ENCODE data around the gene FBXO22.

DNA sequence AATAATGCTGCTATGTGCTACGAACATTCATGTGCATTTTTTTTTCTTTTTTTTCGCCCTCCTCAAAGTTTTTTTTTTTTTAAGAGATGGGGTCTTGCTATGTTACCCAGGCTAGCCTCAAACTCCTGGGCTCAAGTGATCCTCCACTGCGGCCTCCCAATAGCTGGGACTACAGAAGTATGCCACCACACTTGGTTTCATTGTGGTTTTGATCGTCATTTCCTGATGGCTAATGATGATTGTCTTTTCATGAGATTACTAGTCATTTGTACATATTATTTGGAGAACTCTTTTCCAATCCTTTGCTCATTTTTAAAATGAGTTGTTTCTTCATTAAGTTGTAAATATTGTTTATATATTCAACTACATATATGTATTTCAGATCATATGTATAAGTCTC lies 48.8 kb downstream of the FBXO22 start:
- TF ChIP-seq CTCF (conservative IDR thresholded peaks at IDR 0.05; ENCODE audit: low read depth, low read length) = no peak
- TF ChIP-seq EZH2 (IDR thresholded peaks at IDR 0.05; ENCODE audit: low read length, unreplicated experiment) = no peak
- TF ChIP-seq EZH2phosphoT487 (IDR thresholded peaks at IDR 0.05; ENCODE audit: borderline replicate concordance, low read length) = no peak
